HTR-8/SVneo (cell line): ENCODE results near the gene CRABP1.

Experiments used
- DNase-seq: peaks from one replicate; pipeline ENCODE4 v3.0.0; 2011; ENCODE audit warnings: low spot score, mixed read lengths; ENCODE audit not compliant: insufficient read length
- FAIRE-seq: peaks from 2 replicates; lab custom pipeline; 2011; peaks lifted over from hg19 to GRCh38; lab: Jason Lieb, UNC

The CRABP1 gene

DNA sequence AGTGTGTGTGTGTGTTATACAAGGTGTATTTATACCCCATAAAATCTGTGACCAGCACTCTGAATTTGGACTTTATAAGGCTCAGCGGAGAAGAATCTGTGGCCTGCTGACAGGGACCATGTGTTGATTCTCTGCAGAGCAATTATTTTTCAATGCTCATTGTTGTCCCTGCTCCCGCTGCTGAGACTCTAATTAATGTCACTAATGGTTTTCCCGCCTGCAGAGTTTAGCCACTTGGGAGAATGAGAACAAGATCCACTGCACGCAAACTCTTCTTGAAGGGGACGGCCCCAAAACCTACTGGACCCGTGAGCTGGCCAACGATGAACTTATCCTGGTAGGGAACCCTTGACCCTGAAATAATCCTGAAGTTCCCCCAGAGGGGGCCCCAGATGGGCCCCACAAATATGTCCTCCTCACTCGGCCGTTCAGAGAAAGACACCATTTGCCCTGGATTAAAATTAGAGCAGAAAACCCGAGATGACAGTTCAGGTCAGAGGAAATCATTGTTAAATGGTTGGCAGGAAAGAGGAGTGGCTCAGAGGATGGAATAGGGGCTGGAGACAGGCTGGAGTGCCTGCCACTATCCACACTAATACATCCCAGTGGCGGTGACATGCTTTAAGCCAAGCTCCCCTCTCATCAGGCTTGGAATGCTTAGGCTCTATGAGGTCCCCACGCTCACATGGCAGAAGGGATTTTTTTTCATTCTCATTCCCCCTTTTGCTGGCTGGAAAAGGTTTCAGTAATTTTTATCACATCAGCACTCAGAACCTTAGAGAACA, 3.3 kb downstream of the CRABP1 start:
- FAIRE-seq (no peak), DNase-seq (no peak)

DNA sequence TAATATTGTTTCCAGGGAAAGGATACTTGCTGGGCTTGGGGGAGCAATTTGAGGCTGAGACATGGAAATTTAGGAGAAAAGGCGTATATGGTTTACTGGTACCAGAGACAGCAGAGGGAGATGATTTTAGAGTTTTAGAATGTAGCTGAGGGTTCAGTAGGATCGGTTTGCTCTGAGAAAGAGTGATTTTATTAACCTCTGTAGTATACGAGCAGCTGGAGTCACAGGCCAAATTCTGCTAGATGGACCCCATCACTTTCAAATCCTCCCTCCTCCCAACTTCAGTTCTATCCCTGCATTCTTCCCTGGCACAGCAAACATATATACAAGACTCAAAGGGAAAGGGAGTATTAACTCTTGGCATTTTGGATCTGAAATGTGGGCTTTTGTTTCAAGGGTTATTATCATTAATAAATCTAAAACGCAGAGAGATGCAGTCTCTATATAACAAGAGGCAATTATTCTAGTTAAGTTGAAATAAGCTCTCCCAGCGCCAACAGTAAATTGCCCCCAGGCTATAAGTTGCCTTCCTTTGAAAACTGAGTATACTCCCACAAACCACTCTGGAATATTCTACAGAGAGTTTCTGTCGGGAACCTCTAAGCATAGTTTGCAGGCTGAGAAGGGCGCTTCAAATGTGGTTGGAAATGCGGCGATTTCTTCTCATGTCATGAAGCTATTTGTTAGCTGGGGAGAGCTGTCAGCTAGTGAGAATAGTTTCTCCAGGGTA, 5.4 kb downstream of the CRABP1 start:
- no peak for DNase-seq
- FAIRE-seq = no peak

DNA sequence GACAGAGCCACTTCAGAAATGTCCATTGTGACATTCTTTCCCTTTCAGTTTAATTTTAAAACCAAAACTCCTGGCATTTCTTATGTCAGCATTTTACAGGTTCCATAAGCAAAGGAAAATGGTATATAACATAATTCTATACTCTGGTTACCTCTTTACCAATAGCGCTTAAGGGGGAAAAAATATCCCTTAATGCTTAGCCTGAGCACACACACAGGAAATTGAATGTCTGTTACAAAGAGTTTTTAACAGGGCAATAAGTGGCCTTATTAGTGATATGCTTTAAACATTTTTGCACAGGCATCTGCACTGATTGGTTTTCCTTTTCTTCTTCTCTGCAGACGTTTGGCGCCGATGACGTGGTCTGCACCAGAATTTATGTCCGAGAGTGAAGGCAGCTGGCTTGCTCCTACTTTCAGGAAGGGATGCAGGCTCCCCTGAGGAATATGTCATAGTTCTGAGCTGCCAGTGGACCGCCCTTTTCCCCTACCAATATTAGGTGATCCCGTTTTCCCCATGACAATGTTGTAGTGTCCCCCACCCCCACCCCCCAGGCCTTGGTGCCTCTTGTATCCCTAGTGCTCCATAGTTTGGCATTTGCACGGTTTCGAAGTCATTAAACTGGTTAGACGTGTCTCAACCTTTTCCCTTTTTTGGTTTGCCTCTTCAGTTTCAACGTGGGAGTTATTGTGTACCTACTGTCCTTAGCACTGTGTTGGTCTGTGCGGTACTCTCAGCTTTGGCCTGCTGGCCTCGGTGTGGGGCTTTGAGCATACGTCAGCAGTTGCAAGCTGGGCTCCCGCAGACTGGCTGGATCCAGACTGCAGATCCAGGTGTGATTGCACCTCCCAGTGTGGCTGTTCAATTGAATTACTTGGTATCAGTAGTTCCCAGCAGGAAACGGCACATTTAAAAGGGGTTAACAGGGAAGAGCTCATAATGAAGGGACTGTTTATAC, 7.7 kb downstream of the CRABP1 start:
- DNase-seq = no peak
- no peak for FAIRE-seq

DNA sequence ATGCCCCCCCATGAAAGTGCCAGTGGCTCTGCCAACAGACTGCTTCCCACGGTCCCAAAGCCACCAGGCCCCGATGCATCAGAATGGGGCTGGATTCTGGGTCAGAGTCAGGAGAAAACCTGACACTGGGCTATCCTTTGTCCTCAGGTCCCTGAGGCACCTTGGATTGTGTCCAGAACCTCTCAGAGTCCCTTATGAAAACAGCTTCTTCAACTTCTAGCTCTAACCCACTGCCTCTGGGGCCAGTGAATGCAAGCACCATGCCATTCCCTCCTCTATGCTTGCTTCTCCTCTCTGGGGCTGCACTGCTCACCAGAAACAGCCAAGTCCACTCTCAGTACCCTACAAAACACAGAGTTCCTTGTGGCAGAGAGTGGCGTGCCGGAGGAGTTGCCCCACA, 9.9 kb downstream of the CRABP1 start:
- no peak for DNase-seq
- no peak for FAIRE-seq

DNA sequence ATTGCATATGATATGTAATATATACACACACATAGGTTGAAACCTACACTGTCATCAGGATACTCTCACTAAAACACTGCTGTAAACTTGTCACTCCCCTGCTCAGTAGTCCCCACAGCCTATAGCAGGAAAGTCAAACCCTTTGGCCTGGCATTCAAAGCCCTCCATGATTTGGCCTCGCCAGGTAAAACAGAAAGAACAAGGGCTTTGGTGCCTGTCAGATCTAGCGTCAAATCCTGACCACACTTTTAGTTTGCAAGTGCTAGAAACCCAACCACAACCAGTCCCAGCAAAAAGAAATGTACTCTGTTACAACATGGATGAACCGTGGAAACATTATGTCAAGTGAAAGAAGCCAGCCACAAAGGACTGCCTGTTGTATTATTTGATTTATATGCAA, 11.4 kb downstream of the CRABP1 start:
- DNase-seq = no peak
- FAIRE-seq = no peak

DNA sequence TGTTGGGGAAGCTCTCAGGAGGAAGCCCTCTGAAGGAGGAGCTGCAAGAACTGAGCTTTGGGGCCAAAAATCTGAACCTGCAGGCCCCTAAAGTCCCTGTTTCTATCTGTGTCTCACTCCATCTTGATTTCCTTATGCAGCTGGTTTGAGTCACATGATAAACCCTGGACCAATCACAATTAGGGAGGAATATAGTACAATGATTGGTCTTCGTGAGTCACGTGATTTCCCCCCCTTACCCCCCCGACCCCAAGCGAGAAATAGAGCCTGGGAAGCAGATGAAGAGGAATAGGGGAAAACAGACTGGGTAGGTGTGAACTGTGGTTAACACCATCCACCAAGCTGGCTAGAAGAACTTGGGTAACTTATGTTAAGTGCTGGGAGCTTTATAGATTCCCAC, 12.9 kb downstream of the CRABP1 start:
- DNase-seq = peak; percentile 46
- FAIRE-seq = no peak

DNA sequence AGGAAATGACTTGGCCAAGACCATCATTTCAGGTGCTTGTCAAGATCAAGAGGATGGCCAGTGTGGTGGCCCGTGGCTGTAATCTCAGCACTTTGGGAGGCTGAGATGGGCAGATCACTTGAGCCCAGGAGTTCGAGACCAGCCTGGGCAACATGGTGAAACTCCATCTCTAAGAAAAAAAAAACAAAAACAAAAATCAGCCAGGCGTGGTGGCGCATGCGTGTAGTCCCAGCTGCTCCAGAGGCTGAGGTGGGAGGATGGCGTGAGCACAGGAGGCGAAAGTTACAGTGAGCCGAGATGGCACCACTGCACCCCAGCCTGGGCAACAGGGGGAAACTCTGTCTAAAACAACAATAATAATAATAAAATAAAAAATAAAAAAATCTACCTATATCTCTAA, 15.0 kb downstream of the CRABP1 start:
- FAIRE-seq = no peak
- no peak for DNase-seq

DNA sequence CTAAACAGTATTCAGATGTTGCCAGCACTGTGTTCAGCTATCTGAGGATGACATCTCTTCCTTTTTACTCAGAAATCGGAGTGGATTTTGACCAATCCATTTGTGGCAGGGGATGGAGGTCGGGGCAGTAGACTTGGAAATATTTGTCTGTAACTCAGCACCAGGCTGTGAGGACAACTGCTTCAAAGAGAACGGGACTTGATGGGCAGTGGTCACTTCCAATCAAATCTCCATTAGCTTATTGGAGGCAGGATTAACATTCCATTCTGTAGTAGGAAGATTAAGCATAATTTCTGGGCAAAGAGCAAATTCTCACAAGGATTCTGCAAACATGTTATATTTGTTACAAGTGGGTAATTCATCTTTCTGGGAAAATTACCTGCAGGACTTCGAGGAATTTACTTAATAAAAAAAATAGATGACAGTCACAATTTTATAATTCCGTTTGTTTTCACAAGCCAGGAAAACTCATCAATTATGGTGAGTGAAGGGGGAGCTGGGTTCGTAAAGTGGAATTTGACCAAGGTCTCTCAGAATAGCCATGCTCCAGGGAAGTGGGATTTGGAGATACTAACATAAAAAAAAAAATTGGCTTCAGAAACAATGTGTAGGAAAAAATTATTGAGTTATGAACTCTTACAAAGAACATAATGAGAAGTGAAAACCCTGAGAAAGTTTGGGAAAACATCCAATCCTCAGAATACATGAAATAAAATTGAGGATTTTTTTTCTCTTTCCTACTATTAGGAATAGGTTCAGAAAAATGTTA, 18.1 kb downstream of the CRABP1 start:
- no peak for DNase-seq
- no peak for FAIRE-seq

DNA sequence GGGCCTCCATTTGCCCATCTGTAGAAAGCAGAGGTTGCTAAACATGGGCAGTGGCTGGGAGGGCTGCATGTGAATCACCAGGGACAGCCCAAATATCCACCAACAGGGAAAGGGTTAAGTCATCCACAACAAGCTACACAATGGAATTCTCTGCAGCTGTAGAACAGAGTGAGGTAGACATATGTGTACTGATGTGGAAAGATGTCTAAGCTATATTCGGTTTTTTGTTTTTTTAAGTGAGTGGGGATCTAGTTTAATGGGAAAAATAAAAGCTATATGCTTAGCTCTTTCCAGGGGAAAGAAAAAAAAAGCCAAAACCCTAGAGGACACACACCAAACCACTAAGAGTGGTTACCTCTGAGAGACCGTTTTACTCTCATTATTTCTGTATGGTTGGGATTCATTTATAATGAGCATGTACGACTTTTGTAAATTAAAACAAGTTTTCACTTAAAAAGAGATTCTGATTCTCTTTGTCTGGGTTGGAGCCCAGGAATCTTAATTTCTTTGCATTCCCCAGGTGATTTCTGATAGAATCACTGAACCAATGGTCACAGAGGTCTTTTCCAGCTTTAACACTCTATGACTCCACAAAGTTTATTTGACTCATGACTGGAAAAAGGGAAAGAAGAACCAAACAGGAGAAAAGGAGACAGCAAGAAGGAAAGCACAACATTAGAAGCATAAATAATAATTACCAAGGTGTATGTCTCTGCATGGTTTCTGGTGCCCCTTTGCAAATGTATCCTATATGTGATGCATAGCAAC, 19.1 kb downstream of the CRABP1 start:
- DNase-seq (no peak), FAIRE-seq (no peak)

DNA sequence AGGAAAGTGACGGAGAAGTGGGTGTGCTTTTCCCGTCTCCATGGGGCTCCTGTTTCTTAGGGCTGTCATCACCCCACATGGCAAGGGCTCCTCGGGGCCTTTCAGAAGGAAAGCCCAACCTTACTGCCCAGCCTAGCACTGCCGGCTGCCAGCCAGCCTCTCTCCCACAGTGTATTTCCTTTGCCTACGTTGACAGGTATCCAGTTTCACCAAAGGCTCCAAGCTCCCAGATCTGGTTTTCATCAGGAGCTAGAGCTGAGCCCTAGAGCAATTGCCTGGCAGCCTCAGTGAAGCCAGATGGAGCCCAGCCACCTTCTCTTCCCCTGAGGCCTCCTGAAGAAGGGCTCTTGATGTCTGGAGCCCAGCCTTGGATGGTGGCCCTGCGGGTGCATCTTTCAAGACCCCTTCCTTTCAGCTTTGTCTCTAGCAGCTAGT, 20.2 kb downstream of the CRABP1 start:
- DNase-seq (no peak), FAIRE-seq (no peak)

DNA sequence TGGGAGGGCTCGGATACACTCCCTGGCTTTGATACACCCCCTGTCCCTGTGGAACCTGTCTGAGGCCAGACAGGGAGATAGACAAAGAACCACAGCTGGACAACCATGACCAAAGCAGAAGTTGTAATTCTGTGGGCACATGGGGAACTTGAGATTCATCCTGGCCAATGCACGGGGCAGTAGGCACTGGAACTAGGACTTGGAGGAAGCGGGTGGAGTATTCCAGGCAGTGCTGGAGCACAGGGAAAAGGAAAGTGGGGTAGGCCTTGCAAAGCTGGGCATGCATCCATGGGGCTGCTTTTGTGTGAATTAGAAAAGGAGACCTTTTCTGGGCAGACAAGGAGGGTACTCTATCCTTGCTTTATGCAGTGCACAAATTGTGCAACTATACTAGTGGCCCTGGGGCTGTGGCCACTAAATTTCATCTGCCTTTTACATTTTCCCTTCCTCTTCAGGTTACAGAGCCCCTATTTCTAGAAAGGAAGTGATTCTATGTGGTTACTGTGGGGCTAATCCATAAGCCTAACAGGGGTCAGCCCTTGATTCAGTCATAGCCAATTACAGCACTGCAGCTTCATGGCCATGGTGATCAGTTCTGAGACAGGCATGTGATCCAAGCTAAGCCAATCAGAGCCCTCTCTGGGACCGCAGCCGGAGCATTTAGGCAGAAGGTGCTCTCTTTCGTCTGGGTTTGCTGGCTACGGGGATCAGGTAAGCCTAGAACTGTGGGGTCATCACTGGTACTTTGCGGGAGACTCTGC, 21.0 kb downstream of the CRABP1 start:
- no peak for DNase-seq
- no peak for FAIRE-seq

DNA sequence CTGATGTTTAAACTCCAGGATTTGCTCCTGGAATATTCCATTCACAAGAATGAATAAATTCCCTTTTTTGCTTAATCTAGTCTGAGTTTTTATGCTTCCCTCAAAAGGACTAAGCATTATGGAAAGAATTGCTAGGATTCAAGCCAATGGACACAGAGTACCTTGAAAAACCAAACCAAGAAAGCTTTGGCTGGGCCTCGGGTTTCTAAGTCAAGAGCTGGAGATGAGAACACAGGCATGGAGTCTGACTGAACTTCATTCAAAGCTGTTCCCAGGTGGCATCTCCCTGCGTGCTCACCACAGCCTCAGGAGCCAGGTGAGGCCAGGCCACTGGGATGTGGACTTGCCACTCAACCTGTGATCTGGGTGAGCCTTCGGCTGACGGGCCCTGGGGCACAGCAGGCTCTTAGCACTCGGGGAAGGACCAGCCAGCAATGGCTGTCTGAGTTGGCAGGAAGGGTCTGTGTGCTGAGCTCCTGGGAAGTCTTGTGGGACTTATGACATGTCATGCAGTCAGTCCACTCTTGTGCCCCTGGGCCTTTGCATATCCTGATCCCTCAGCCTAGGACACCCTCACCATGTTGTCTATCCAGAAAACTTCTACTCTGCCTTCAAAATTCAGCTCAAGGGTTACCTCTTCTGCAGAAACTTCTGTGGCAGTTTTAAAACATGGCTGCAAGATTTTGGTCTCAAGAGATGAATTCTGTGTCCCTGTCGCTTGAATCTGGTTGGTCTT, 21.8 kb downstream of the CRABP1 start:
- DNase-seq = no peak
- no peak for FAIRE-seq

DNA sequence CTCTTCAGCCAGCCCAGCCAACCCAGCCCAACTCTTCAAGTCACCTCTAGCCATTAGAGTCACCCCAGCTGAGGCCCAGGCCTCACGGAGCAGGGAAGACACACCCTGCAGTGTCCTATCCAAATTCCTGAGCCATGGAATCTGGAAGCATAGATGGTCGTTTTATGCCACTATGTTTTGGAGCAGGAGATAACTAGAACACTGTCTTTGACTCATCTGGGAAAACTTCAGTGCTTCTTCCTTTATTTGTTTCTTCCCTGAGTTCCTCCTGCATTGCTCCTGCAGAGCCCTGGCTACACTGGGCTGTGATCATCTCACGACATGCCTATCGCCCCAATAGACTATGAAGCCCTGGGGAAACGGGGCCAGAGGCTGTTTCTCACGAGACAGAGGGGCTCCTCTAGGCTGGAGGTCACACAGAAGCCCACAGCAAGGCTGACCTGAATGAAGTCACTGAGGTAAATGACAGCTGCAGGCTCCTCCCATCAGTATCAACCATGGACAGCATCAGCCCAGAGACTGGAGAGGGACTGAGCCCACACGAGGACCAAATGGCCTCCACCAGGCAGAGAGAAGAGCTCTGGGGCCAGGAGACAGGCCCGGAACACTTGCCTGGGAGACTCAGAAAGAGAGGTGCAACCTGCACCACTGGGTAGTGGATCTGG, 22.7 kb downstream of the CRABP1 start:
- no peak for DNase-seq
- no peak for FAIRE-seq

DNA sequence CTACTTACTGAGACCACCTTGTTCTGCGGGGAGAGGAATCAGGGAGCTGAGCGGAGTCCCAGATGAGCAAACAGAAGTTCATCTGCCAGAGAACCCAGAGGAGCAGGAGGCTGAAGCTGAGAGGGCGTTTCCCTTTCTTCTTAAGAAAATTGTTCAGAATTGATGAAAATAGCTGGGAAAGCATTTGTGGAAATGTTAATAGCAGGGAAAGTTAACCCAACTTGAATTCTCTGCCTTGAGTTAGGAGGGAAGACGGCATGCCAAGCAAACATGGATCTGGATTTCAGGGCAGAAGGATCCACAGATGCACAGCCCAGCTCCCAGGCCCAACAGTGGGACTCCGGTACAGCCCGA, 23.2 kb downstream of the CRABP1 start:
- FAIRE-seq (no peak), DNase-seq (no peak)

DNA sequence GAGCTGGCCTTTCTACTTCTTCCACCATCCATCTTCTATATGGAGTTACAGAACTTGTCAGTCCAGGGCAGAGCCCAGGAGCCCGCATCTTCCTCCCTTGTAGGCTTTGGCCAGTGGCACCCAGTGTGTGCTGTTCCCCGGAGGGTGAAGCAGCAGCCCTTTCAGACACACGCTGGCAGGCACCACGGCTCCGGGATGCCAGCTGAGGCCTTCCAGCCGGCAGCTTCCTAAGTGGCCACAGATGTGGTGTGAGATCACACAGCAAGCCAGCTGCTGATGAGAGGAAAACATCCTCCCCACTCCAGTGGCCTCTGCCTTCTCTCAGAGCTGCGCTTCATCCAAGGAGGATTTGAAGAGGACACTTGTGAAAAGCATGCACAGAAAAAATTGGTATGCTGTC, 24.1 kb downstream of the CRABP1 start:
- DNase-seq (no peak), FAIRE-seq (no peak)

DNA sequence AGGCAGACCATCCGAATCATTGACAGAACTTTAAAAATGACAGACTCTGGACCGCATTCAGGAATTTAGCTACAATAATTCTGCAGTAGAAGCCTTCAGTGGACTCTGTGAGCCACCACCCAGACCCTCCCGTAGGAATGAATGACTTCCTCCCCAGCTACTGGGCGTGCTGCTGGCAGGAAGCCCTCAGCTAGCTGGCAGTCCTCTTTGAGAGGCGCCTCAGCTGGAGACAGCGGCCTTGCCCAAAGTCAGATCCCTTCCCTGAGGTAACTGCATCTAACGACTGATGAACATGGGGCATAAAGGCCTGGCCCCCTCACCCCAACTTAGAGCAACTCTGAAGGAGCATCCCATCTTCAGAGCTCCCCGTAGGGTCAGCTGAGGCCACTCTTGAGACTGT, 25.8 kb downstream of the CRABP1 start:
- no peak for DNase-seq

DNA sequence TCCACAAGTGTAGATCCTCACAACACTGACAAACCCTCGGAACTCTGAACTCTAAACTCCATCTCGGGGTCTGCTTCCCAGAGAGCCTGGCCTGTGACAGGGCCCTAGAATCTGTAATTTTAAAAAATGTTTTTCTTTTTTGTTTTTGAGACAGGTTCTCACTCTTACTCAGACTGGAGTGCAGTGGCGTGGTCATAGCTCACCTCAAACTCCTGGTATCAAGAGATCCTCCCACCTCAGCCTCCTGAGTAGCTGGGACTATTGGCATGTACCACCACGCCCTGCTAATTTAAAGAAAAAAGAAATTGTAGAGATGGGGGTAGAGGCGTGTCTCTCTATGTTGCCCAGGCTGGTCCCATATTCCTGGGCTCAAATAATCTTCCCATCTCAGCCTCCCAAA, 26.2 kb downstream of the CRABP1 start:
- FAIRE-seq = no peak

More for the DNA sequence above, 25.8 kb downstream of the CRABP1 start:
- no peak for FAIRE-seq

More for the DNA sequence above, 26.2 kb downstream of the CRABP1 start:
- no peak for DNase-seq
